H1 (cell line): ENCODE data around the gene ANKRD36B. TPM values are rescaled to one million over a fixed set of nuclear protein-coding genes. Genes with fewer than 3 reads are reported as not detected.

Experiments used
- KDM1A ChIP-seq: fragments of 200-600, 300-600 bp; sonication (generic); IDR thresholded peaks from 2 replicates; pipeline ENCODE4 v1.7.1; 2016; ENCODE audit warnings: mild to moderate bottlenecking, low read length, borderline replicate concordance
- NRF1 ChIP-seq: IDR thresholded peaks from 2 replicates; pipeline ENCODE4 v1.6.1; 2011; ENCODE audit warnings: mild to moderate bottlenecking, low read depth, low read length, improper control_type of control experiment
- POLR2AphosphoS5 ChIP-seq: IDR thresholded peaks from 2 replicates; pipeline ENCODE4 v1.6.1; 2011; ENCODE audit warnings: low read depth, low read length
- polyA plus RNA-seq, 7 experiments: library from polyadenylated mRNA; depleted of rRNA in 3 of 7; stranded (reverse) in 5 of 7; unstranded in 2 of 7; fragments of >200 nt in 5 of 7; fragments of 200-250 nt in 2 of 7; gene quantifications; 1 replicate in 5 of 7; 2 replicates in 1 of 7; 4 replicates in 1 of 7; pipeline versions ENCODE4 v1.2.1 to v1.2.3, GENCODE V29; 2011 to 2013; ENCODE audit warnings: missing spikeins in 2 of 7, mixed read lengths in 2 of 7
- total RNA-seq: library from RNA; stranded (reverse); fragmentation: NEBNext Ultra II Directional; extraction: Animal tissue kit (Norgen Biotek cat#: 25700); gene quantifications from 2 replicates; pipeline ENCODE4 v1.2.1, GENCODE V29; 2021
- TF ChIP-seq, protein P1 (sequence below): fragments of 300-600 bp; sonication (generic); IDR thresholded peaks from 2 replicates; pipeline ENCODE4 v1.7.1; 2012; ENCODE audit warnings: low read length, moderate library complexity, mild to moderate bottlenecking, inconsistent platforms; ENCODE audit not compliant: insufficient replicate concordance

The ANKRD36B gene
- total and polyA plus RNA-seq, 2 of the 8 experiments (the other 6 are each of a cell fraction or from before 2014, with no cell fraction given), result 2.4 to 8.5 TPM

DNA sequence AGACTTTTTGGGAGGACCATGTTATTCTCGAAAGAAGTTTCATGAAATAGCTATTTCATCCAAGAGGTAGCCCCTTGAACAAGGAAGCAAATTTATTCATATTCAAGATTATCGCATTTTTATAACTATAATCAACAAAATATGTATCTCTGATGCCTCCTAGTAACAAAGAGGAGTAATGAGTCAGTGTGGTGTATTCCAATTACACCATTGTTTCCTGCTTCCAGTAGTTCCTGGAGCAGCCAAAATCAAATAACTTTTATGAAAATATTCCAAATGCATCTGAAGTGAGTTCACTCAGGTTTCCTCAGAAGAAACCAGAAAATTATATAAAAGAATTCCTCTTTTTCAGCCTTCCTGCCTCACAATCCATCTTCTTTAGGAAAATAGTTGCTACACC is 43.0 kb downstream of the ANKRD36B start (continued):
- TF ChIP-seq, protein P1, sequence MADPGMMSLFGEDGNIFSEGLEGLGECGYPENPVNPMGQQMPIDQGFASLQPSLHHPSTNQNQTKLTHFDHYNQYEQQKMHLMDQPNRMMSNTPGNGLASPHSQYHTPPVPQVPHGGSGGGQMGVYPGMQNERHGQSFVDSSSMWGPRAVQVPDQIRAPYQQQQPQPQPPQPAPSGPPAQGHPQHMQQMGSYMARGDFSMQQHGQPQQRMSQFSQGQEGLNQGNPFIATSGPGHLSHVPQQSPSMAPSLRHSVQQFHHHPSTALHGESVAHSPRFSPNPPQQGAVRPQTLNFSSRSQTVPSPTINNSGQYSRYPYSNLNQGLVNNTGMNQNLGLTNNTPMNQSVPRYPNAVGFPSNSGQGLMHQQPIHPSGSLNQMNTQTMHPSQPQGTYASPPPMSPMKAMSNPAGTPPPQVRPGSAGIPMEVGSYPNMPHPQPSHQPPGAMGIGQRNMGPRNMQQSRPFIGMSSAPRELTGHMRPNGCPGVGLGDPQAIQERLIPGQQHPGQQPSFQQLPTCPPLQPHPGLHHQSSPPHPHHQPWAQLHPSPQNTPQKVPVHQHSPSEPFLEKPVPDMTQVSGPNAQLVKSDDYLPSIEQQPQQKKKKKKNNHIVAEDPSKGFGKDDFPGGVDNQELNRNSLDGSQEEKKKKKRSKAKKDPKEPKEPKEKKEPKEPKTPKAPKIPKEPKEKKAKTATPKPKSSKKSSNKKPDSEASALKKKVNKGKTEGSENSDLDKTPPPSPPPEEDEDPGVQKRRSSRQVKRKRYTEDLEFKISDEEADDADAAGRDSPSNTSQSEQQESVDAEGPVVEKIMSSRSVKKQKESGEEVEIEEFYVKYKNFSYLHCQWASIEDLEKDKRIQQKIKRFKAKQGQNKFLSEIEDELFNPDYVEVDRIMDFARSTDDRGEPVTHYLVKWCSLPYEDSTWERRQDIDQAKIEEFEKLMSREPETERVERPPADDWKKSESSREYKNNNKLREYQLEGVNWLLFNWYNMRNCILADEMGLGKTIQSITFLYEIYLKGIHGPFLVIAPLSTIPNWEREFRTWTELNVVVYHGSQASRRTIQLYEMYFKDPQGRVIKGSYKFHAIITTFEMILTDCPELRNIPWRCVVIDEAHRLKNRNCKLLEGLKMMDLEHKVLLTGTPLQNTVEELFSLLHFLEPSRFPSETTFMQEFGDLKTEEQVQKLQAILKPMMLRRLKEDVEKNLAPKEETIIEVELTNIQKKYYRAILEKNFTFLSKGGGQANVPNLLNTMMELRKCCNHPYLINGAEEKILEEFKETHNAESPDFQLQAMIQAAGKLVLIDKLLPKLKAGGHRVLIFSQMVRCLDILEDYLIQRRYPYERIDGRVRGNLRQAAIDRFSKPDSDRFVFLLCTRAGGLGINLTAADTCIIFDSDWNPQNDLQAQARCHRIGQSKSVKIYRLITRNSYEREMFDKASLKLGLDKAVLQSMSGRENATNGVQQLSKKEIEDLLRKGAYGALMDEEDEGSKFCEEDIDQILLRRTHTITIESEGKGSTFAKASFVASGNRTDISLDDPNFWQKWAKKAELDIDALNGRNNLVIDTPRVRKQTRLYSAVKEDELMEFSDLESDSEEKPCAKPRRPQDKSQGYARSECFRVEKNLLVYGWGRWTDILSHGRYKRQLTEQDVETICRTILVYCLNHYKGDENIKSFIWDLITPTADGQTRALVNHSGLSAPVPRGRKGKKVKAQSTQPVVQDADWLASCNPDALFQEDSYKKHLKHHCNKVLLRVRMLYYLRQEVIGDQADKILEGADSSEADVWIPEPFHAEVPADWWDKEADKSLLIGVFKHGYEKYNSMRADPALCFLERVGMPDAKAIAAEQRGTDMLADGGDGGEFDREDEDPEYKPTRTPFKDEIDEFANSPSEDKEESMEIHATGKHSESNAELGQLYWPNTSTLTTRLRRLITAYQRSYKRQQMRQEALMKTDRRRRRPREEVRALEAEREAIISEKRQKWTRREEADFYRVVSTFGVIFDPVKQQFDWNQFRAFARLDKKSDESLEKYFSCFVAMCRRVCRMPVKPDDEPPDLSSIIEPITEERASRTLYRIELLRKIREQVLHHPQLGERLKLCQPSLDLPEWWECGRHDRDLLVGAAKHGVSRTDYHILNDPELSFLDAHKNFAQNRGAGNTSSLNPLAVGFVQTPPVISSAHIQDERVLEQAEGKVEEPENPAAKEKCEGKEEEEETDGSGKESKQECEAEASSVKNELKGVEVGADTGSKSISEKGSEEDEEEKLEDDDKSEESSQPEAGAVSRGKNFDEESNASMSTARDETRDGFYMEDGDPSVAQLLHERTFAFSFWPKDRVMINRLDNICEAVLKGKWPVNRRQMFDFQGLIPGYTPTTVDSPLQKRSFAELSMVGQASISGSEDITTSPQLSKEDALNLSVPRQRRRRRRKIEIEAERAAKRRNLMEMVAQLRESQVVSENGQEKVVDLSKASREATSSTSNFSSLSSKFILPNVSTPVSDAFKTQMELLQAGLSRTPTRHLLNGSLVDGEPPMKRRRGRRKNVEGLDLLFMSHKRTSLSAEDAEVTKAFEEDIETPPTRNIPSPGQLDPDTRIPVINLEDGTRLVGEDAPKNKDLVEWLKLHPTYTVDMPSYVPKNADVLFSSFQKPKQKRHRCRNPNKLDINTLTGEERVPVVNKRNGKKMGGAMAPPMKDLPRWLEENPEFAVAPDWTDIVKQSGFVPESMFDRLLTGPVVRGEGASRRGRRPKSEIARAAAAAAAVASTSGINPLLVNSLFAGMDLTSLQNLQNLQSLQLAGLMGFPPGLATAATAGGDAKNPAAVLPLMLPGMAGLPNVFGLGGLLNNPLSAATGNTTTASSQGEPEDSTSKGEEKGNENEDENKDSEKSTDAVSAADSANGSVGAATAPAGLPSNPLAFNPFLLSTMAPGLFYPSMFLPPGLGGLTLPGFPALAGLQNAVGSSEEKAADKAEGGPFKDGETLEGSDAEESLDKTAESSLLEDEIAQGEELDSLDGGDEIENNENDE, result no peak
- TF ChIP-seq KDM1A (no peak), NRF1 (no peak), POLR2AphosphoS5 (no peak)
